Measurements from ENCODE around the gene DET1.
"Not testable (repeated sequence)": the region's sequence is repeated elsewhere in the genome, so short reads cannot be mapped to it uniquely, and the experiment has no call there.

The DET1 gene

GRCh38 chr15:88491158-88491557 is 55.3 kb downstream of the DET1 start:
- DNase-seq = no peak

- no peak for DNase-seq
Observed at GRCh38 chr15:88490036-88490435, 56.4 kb downstream of the DET1 start.

DNA sequence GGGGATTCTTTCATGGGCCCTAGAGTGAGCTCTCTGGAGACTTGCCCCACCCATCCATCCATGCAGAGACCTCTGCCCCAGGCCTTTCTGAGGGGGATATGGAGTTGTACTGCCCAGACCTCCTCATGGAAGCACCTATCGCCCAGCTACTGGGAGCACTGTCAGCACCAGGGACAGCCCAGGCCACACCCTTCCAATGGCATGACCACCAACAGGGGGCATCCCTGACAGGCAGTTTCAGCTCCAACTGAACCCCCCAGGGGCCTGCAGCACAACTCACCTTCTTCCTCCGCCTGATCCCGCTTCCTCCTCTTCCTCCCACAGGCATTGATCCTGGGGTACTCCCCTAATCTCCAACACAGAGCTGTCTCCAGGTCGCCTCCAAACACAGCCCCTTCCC is 57.2 kb downstream of the DET1 start:
- DNase-seq = no peak

DNA sequence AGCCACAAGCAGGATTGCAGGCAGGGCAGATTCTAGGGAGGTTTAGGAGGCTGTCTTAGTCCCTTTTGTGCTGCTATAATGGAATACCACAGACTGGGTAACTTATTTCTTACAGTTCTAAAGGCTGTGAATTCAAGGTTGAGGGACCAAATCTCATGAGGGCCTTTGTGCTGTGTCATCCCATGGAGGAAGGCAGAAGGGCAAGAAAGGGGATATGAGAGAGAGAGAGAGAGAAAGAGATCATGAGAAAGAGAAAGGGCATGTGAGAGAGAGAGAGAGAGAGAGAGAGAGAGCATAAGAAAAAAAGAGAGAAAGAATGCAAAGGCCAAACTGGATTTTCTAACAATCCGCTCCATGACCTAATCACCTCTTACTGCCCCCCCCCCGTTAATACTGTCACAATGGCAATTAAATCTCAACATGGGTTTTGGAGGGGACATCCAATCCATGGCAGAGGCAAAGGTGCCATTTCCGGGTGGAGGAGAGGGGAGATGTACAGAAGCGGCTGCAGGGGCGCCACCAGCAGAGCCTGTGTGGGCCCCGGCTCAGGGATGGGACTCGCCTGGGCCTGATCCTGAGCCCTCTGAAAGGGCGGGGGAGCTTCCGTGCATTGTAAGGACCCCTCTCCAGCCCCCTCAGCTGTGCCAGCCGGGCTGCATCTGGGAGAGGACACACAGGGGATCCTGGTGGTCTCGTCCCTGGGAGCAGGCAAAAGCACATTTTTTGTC is 58.5 kb downstream of the DET1 start:
- no peak for DNase-seq

GRCh38 chr15:88487178-88487795 is 59.2 kb downstream of the DET1 start:
- peak; percentile 4 for DNase-seq

- no peak for DNase-seq
Observed at GRCh38 chr15:88484682-88485331, 61.7 kb downstream of the DET1 start.

DNA sequence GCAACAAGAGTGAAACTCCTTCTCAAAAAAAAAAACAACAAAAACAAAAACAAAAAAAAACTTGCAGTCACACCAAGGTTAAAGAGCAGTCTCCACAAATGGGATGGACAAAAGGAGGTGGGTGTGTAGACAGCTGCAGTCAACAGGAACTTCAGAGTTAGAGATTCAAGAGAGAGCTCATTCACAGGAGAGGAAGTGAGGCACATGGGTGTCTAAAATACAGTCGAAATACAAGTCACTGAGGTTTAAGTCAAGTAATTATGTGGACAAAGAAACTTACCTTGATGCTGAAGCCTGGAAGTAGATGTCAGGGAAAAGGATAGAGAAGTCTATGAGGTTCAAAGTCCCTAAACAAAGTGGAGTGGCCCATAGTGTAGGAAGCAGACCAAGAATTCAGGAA is 64.2 kb downstream of the DET1 start:
- DNase-seq = no peak

DNA sequence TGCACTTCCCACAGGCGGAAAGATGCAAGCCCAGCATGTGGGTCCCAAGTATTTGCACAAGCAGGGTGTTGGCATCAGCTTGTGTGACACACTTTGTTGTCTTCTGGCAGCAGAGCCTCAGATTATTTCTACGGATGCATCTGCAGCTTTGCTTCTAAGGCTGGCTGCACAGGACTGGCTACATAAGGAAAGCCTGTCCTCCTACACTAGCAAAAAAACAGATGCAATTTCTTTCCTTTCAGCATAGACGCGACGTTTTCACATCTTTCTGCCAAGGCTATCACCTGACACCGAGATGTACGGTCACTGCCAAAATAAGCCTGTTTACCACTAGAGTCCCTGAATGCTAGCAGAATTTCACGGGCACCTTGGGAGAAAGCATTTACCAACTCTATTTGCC is 65.5 kb downstream of the DET1 start:
- DNase-seq = no peak

DNA sequence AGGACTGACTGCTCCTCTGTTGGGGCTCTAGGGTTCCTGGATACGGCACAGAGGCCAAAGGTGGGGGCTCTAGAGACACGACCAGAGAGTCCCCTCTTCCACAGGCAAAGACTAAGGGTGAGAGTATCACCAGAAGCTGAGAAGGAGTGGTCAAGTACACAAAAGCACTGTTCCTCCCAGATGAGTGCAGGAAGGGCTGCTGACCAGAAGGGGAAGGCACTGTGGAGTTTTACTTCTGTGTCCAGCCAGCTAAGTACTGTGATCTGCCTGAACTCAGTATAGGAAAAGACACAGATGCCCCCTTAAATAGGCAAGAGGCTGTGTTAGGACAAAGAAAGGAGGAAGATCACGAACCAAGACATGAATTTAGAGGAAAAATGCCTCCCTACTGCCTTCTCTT is 67.3 kb downstream of the DET1 start:
- no peak for DNase-seq

GRCh38 chr15:88477904-88478303 is 68.6 kb downstream of the DET1 start:
- no peak for DNase-seq

- no peak for DNase-seq
Observed at GRCh38 chr15:88477126-88477525, 69.4 kb downstream of the DET1 start.

GRCh38 chr15:88476635-88477060 is 69.8 kb downstream of the DET1 start:
- DNase-seq = peak; percentile 68

GRCh38 chr15:88473661-88474293 is 72.7 kb downstream of the DET1 start:
- not testable (repeated sequence) for DNase-seq

DNA sequence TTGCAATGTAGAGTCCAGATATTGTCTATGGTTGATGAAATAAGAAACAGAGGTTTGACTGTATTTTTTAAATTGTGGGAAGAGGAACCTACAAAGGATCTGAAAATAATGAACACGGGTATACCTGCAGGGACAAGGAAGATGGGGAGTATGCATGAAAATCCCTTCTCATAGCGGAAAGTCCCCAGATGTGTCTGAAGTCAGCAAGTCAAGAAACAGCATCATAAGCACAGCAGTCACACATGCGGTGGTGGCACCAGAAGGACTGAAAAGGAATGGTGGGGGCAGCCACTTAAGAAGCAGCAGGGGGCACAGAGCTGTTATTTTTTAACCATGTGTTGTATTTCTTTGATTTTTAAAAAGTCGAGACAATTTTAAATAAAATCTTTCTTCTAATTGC is 74.3 kb downstream of the DET1 start:
- DNase-seq = no peak

- DNase-seq = no peak
Observed at GRCh38 chr15:88470625-88471372, 75.7 kb downstream of the DET1 start.

DNA sequence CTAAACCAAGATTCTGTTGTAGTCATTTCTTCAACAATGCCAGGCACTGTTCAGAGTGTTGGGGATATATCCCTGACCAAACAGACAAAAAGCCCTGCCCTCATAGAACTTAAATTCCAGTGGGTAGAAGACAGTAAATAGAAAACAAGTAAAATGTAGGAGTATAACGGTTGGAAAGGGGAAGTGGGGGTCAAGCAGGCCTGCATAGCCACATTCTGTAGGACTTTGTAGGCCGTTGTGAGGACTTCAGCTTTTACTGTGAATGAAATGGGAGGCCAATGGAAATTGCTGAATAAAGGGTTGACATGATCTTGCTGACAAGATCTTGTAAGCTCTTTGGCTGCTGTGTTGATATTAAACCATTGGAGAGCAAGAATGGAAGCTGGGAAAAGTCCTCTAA is 77.2 kb downstream of the DET1 start:
- no peak for DNase-seq

DNA sequence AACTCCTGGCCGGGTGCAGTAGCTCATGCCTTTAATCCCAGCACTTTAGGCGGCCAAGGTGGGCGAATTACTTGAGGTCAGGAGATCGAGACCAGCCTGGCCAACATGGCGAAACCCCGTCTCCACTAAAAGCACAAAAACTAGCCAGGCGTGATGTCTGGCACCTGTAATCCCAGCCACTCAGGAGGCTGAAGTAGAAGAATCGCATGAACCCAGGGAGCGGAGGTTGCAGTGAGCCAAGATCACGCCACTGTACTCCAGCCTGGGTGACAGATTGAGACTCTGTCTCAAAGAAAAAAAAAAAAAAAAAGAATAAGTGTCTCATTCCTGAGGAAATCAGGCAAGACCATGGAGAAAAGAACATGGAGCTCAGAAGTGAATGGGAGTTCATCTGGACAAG is 77.8 kb downstream of the DET1 start:
- DNase-seq = not testable (repeated sequence)

- DNase-seq = peak; percentile 34
Observed at GRCh38 chr15:88467935-88468528, 78.4 kb downstream of the DET1 start.

GRCh38 chr15:88467073-88467934 is 79.2 kb downstream of the DET1 start, which contains the start of the genes MRPL46 and MRPS11:
TSS of gene MRPL46 (minus strand) at chr15:88467388. CDS start at chr15:88467377, 11 bp downstream.
TSS of gene MRPS11 (plus strand) at chr15:88467708. CDS start at chr15:88467718, 10 bp downstream.
- DNase-seq = peak; percentile 92

DNA sequence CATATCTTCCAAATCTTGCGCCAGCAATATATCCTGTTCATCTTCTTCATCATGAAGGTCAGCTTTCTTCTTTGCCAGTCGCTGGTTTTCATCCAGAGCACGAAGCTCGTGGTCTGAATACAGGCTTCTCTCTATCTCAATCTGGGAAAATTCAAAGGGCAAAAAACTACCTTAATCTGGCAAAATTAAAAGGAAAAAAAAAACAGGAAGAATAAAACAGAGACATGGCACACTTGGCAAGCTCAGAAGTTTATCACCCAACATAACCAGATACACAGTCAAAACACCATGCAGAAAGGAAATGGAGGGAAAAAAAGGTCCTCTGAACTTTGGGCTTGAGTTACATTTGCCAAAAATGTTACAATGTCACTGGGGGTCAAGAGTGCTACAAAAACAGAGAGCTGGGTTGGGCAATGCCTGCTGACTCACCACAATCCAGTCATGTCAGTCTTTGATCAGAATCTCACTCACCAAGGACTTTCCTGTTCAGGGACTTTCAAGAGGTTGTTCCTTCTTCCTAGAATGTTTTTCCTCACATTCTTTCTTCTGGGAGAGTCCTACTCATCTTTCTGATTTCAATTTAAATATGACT is 80.8 kb downstream of the DET1 start:
- DNase-seq = peak; percentile 42
